ENCODE results near the gene PHTF2. TPM values are rescaled to one million over a fixed set of nuclear protein-coding genes. Genes with fewer than 3 reads are reported as not detected.

PHTF2 gene
- total RNA-seq, 1 experiment from 2014 or later = 41.3 TPM

DNA sequence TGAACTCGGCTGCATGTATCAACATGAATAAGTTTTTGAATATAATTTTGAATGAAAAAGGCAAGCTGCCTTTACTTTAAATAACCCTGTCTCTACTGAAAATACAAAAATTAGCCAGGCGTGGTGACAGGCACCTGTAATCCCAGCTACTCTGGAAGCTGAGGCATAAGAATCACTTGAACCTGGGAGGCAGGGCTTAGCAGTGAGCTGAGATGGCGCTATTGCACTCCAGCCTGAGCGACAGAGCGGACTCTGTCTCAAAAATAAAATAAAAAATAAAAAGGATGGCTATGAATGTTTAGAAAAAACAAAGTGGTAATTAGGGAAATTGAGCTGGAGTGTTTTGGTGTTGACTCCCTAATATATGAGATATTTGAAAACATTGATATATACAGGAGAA, 133.3 kb downstream of the PHTF2 start:
- DNase-seq (ENCODE audit: low read depth) = no peak

GRCh38 chr7:77933394-77933793, 134.8 kb downstream of the PHTF2 start:
- peak; percentile 75 for DNase-seq (ENCODE audit: low read depth)

DNA sequence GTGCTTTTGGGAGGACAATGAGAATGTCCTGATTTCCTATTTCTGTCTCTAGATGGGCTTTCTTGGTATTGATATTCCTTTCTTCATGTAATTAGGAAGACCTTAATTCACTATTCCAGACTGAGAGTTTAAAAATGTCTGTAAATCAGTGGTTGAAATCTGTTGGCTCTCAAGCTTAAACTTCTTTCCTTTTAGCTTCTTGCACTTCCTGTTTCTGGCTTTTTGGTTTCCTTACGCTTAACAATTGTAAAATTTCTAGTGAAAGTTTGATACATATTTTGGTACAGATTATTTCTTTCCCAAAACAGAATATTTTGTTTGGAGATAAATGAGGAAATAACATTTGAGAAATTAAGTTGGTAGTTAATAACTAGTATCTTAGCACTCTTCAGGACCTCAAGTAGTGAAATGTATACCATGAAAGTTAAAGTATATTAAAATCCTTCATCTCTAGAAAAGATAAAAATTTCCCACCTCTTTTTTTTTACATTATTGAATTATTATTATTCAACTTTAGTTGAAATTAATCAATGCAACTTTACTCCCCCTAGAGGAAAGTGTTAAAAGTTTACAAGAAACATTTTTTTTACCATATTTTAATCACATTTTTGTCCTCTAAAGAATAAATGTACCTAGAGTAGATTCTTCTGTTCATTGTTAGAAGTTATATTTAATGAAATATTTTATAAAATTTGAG, 137.2 kb downstream of the PHTF2 start:
- DNase-seq (ENCODE audit: low read depth) = no peak

DNA sequence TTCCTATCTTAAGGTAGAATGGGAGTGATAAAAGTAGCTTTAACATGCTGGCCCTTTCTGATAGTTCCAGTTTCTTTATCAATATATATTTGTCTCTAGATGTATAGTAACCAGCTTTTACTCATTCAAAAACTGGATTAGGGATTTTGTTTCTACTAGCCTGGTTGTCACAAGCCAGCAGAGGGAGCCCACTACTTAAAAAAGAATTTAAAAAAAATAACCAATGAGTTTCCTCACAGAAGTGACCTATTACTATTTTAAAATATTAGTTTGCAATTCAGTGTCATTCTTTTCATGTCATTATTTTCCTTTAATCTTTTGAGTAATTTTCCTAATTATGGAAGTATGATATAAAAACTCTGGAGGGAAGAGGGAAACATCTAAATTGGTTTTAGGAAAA, 142.1 kb downstream of the PHTF2 start:
- peak; percentile 35 for DNase-seq (ENCODE audit: low read depth)

DNA sequence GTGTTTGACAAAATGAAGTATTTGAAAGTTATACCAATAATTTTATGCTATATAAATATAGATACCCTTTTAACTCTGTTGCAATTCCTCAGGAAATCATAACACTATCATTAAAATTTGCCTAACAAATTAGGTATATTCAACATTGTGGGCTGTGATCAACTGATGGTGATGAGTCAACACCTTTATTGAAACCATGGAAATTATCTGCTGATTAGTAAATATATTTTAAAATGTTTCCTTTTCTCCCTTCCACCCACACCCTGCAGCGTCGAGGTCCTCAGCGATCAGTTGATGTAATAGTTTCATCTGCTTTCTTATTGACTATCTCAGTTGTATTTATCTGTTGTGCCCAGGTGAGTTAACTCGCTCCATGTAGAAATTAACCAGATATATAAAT, 143.9 kb downstream of the PHTF2 start:
- no peak for DNase-seq (ENCODE audit: low read depth)

- DNase-seq (ENCODE audit: low read depth) = no peak
Observed at GRCh38 chr7:77944183-77945182, 145.9 kb downstream of the PHTF2 start.

- no peak for DNase-seq (ENCODE audit: low read depth)
Observed at GRCh38 chr7:77950548-77950947, 152.0 kb downstream of the PHTF2 start.

DNA sequence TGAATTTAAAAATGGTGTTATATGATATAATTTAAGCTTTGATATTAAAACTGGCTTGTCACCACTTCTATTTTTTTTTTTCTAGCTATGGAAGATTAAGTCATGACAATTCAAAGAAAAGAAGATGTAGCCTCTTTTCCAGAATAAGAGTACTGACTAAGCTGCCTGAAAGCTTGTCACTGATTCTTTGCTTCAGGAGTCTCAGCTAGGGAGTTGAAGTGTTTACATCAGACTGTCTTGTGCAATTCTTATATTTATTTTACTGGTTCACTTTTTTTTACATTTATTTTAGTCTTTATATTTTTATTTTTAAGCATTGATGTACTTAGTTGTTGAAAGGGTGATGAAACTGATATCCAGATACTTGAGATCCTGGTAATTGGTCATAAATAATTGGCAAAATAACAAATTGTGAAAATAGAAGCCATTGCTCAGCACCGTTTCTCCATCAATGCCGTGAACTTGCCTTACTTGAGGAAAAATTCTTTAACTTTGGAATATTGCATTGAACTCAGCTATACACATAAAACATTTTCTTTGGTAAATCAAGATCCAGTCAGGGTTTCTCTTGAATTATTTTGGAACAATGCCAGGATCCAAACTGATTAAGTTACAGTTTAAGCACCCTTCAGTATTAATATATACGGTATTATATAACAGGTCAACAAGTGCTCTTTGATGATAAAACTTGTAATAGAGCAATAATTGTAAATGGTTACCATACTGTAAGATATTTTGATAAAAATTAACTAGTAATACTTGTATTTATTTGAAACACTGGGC, 156.4 kb downstream of the PHTF2 start:
- DNase-seq (ENCODE audit: low read depth) = no peak

DNA sequence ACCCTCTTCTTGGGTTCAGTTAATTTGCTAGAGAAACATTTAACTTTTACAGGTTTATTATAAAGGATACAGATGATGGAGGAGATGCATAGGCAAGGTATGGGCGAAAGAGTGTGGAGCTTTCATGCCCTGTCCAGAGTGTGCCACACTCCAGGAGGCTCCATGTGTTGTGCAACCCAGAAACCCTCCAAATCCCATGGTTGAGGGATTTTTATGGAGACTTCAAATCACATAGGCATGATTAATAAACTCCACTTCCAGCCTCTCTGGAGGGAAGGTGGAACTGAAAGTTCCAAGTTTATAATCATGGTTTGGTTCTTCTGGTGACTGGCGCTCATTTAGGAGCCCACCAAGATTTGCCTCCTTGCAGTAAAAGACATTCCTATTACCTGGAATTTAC, 159.9 kb downstream of the PHTF2 start:
- no peak for DNase-seq (ENCODE audit: low read depth)

DNA sequence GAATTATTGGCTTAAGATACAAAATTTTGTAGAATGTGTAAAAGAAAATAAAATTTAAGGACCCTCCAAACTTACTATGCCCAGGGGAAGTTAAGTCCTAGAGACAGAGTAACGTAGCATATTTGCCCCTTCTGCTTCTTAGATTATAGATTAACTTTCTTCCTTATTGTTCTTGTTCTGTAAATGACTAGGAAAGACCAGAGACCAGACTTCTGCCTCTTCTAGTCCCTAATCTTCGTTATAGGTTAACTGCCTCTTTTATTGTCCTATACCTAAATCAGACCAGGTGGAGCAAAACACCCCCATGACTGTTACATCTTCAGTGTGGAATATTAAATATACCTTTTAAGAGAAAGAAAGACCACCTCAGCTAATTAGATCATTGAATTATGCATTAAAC, 160.5 kb downstream of the PHTF2 start:
- DNase-seq (ENCODE audit: low read depth) = no peak

- no peak for DNase-seq (ENCODE audit: low read depth)
Observed at GRCh38 chr7:77960336-77960735, 161.8 kb downstream of the PHTF2 start.

GRCh38 chr7:77967429-77967828, 168.9 kb downstream of the PHTF2 start:
- DNase-seq (ENCODE audit: low read depth) = no peak

DNA sequence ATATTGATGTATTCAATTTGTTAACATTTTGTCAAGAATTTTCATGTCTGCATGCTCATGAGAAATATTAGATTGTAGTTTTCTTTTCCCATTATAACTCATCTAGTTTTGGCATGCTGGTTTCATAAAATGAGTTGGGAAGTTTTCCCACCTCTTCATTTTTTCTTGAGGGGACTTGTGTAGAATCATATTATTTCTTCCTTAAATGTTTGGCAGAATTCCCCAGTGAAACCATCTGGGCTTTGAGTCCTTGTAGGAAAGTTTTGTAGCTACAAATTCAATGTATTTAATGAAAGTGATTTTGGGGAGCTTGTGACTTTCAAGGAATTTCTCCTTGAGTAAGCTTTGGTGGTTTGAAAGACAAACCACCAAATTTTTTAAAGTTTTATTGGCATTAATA, 173.2 kb downstream of the PHTF2 start:
- DNase-seq (ENCODE audit: low read depth) = no peak

DNA sequence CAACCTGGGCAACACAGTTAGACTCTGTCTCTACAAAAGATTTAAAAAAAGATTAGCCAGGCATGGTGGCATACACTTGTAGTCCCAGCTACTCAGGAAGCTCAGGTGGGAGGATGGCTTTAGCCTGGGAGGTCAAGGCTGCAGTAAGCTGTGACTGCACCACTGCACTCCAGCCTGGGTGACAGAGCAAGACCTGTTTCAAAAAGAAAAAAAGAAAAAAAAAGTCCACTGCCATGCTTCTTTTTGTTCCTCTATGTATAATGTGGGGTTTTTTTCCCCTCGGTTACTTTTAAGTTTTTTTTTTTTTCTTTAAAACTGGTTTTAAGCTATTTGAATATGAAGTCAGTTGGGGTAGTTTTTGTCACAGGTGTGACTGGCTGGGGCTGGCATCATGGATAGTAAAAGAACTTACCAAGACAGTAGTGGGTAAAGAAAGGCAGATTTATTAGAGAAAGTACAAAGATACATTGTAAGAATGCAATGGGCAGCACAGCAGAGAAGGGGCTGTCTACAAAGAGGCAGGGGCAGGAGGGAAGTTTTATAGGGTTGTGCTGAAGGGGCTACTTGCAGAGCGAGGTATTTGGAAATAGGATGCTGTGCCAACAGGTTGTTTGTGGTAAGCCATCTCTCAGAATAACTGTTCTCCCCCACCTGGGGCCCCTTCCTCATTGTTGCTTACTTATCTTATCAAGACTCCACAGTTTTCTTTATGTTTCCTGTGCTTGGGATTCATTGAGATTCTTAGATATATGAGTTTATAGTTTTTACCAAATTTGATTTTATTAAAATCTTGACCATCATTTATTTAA, 177.3 kb downstream of the PHTF2 start:
- no peak for DNase-seq (ENCODE audit: low read depth)

- peak; percentile 17 for DNase-seq (ENCODE audit: low read depth)
Observed at GRCh38 chr7:77979219-77979618, 180.6 kb downstream of the PHTF2 start.

DNA sequence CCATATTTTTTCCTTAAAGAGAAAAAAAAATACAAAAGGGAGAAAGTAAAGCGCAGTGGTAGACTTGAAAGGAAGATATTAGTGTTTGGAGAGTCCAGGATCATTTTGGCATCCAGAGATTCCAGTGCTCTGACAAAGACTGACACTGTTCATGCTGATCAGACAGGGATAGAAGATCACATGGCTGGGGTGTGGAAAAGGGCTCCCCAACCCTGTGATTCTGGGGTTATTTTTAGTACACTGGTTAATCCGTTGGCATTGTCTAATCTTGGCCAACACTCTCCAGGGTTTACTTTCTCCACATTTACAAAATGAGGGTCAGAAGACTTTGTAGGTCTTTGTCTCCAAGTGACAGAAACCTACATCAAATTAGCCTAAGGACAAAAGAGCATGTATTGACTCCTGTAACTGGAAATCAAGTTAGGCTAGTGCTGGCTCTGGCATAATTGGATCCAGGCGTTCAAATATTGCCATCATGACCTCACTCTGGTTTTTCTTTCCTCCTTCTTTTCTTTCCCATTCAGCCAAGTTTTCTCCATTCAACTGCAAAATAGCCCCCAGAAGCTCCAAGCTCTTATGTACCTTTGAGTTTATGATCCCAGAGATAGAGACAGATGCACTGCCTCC, 181.6 kb downstream of the PHTF2 start:
- DNase-seq (ENCODE audit: low read depth) = no peak

DNA sequence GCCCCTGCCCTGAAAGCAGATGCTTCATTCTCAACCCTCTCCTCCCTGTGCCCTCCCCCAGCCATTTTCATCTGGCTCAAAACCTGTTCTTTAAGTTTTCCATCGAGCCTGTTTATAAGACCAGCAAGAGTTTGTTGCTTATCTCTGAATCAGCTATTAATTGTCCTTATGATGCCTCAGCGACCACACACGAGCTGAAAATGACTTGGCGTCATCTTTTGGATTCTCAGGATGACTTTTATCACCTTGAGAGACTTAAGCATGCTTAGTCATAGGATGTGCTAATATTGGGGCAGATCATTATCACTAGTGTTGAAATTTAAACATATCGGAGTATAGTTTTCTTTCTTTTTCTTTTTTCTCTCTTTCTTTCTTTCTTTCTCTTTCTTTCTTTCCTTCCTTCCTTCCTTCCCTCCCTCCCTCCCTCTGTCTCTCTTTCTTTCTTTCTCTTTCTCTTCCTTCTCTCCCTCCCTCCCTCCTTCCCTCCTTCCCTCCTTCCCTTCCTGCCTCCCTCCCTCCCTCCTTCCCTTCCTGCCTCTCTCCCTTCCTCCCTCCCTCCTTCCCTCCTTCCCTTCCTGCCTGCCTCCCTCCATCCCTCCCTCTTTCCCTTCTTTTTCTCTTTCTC, 184.5 kb downstream of the PHTF2 start:
- DNase-seq (ENCODE audit: low read depth) = no peak

DNA sequence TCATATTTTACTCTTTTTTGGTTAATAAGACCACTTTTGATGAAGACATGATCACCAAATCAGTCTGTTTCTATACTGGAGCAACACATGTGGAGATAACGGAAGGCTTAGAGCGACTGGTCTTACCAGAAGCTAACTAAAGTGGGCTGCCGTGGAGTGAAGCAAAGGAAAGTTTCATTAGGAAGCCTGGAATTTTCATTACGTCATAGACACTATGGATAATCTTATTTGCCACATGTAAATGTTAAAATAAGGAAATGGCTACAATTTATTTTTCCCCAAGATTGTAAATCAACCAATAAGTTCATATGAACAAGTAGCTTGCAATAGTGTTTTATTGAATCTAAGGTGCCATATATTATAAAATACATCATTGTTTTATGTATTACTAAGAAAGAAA, 185.4 kb downstream of the PHTF2 start:
- no peak for DNase-seq (ENCODE audit: low read depth)

- DNase-seq (ENCODE audit: low read depth) = no peak
Observed at GRCh38 chr7:77985232-77985973, 186.8 kb downstream of the PHTF2 start.

DNA sequence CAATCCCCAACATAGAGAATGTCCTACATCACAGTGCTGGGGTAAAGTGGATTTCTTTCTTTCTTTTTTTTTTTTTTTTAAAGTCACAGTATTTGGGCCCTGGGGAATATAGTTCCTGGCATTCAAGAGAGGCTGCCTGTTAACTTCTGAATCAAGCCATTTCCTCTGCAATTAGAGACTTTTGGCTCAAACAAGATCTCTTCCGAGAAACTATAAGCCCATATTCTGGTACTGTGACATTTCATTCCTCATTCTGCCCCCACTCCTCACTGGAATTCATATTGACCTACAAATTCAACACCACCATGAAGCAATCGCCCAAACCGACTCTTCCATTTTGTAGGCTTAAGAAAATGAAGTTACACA, 187.4 kb downstream of the PHTF2 start:
- no peak for DNase-seq (ENCODE audit: low read depth)
